Caco-2 (cell line): Measurements from ENCODE around the gene NECTIN1. TPM values are rescaled to one million over a fixed set of nuclear protein-coding genes. Genes with fewer than 3 reads are reported as not detected.

ENCODE experiments used
- BruUV-seq: library from RNA; stranded (reverse); fragments of 400-500 nt; replicated peaks from 2 replicates; lab custom pipeline; 2021; lab: Mats Ljungman, UMichigan
- CTCF ChIA-PET: fragments of 300-600 bp; sonication (Branson Sonifier 250); formaldehyde crosslinking; loops from one replicate; lab custom pipeline; 2022; ENCODE audit warnings: antibody characterized with exemption; lab: Charles Lee
- POLR2A ChIA-PET: fragments of 300-600 bp; sonication (Branson Sonifier 250); formaldehyde crosslinking; loops from one replicate; lab custom pipeline; 2022; ENCODE audit warnings: antibody characterized with exemption; lab: Charles Lee
- DNase-seq, 2 experiments: peaks; one replicate each; pipeline versions ENCODE4 v3.0.0 to v3.0.0-alpha.2; 2020 to 2022
- H3K27me3 ChIP-seq: replicated peaks from 2 replicates; pipeline ENCODE4 v1.6.0; 2011; ENCODE audit warnings: low read length; ENCODE audit not compliant: control insufficient read depth, insufficient read depth
- H3K36me3 ChIP-seq: 2 replicates; pipeline ENCODE4 v1.5.1; 2011; ENCODE audit warnings: low read length; ENCODE audit not compliant: control insufficient read depth, insufficient read depth
- H3K4me1 ChIP-seq: fragments of 250-450 bp; sonication (Bioruptor Pico); 2 replicates; pipeline ENCODE4 v1.5.1; 2020; ENCODE audit warnings: mild to moderate bottlenecking
- H3K4me3 ChIP-seq: 2 replicates; pipeline ENCODE4 v1.5.1; 2011; ENCODE audit warnings: low read depth, mild to moderate bottlenecking, control low read depth, low read length
- H3K9me3 ChIP-seq: fragments of 250-450 bp; sonication (Bioruptor Pico); 2 replicates; pipeline ENCODE4 v1.5.1; 2020; ENCODE audit warnings: mild to moderate bottlenecking, moderate library complexity
- H3K27ac Mint-ChIP-seq: one replicate; pipeline ENCODE4 v1.8.0; 2022; ENCODE audit warnings: mixed read lengths; ENCODE audit not compliant: unreplicated experiment
- H3K27me3 Mint-ChIP-seq: one replicate; pipeline ENCODE4 v1.8.0; 2022; ENCODE audit warnings: mixed read lengths; ENCODE audit not compliant: insufficient read depth, unreplicated experiment
- H3K36me3 Mint-ChIP-seq: one replicate; pipeline ENCODE4 v1.8.0; 2022; ENCODE audit warnings: mild to moderate bottlenecking, mixed read lengths; ENCODE audit not compliant: insufficient read depth, unreplicated experiment
- H3K4me1 Mint-ChIP-seq: one replicate; pipeline ENCODE4 v1.8.0; 2022; ENCODE audit warnings: low read depth, mixed read lengths; ENCODE audit not compliant: unreplicated experiment
- H3K4me3 Mint-ChIP-seq: one replicate; pipeline ENCODE4 v1.8.0; 2022; ENCODE audit warnings: mild to moderate bottlenecking, moderate library complexity, mixed read lengths; ENCODE audit not compliant: unreplicated experiment
- H3K9me3 Mint-ChIP-seq: one replicate; pipeline ENCODE4 v1.8.0; 2022; ENCODE audit warnings: mixed read lengths; ENCODE audit not compliant: unreplicated experiment
- CTCF ChIP-seq, 2 experiments: fragments of 200-600 bp in 1 of 2; IDR thresholded peaks; 1 replicate in 1 of 2; 2 replicates in 1 of 2; pipeline versions ENCODE4 v1.5.1 to v1.8.0; 2011 to 2022; ENCODE audit warnings: antibody characterized with exemption in 1 of 2, control low read depth in 1 of 2, inconsistent platforms in 1 of 2, low read depth in 1 of 2, low read length in 1 of 2, mild to moderate bottlenecking in 1 of 2, moderate library complexity in 1 of 2; ENCODE audit not compliant: insufficient read depth in 1 of 2, severe bottlenecking in 1 of 2, unreplicated experiment in 1 of 2
- intact Hi-C: fragments of 100-400 bp; cut with micrococcal nuclease; formaldehyde crosslinking; loops from one replicate; pipeline ENCODE4 v1.10.0; 2022; ENCODE audit not compliant: unreplicated experiment
- total RNA-seq: library from RNA; stranded (reverse); gene quantifications from 2 replicates; pipeline ENCODE4 v1.2.3, GENCODE V29; 2022

NECTIN1 gene
- total RNA-seq, 1 experiment from 2014 or later = 60.1 TPM

- no peaks in the 10 kb centered on the region; the same call in 1 of the 2 replicates for H3K4me1 ChIP-seq
- Mint-ChIP-seq H3K4me1 (no peaks in the 10 kb centered on the region), H3K27ac (no peak overlapping the region), H3K36me3 (no peaks in the 10 kb centered on the region), H3K9me3 (no peaks in the 10 kb centered on the region), H3K4me3 (no peak overlapping the region), H3K27me3 (peaks cover 6% of the 10 kb centered on the region)
- intact Hi-C loops = no loop called here
- H3K9me3 ChIP-seq = no peaks in the 10 kb centered on the region
- POLR2A ChIA-PET = no interaction called here
- no peak for DNase-seq
- no TSS peak for BruUV-seq
- CTCF ChIA-PET = interaction anchor here (0.5 to 1.9 kb wide), 6 partner anchors 17 to 295 kb away, joined by 3 to 8 read pairs (median 4); partner anchors contain the start of gene NECTIN1
- no peaks in the 10 kb centered on the region for H3K36me3 ChIP-seq
- H3K27me3 ChIP-seq = no peaks in the 10 kb centered on the region
- no peak overlapping the region for H3K4me3 ChIP-seq
- no peak for TF ChIP-seq CTCF (IDR thresholded peaks at IDR 0.05; ENCODE audit: insufficient read depth in 1 of 2, low read depth in 1 of 2, low read length in 1 of 2, severe bottlenecking in 1 of 2, unreplicated experiment in 1 of 2)
These were observed 103.6 kb downstream of the NECTIN1 start for GRCh38 chr11:119625206-119625978.

- CTCF ChIA-PET = interaction anchor here (0.5 to 1.9 kb wide), 6 partner anchors 17 to 115 kb away, joined by 3 to 8 read pairs (median 4); partner anchors contain the start of gene NECTIN1
- intact Hi-C loops = no loop called here
- no TSS peak for BruUV-seq
- no peaks in the 10 kb centered on the region for H3K9me3 Mint-ChIP-seq
- POLR2A ChIA-PET = interaction anchor here (0.6 kb wide), 1 partner anchor 17 kb away, joined by 3 read pairs; no protein-coding TSS in a partner anchor
- no peak for TF ChIP-seq CTCF (IDR thresholded peaks at IDR 0.05; ENCODE audit: insufficient read depth in 1 of 2, low read depth in 1 of 2, low read length in 1 of 2, severe bottlenecking in 1 of 2, unreplicated experiment in 1 of 2)
- no peak overlapping the region for H3K27ac Mint-ChIP-seq
- no peaks in the 10 kb centered on the region for H3K4me1 Mint-ChIP-seq
- Histone ChIP-seq H3K27me3 (no peaks in the 10 kb centered on the region), H3K4me1 (no peaks in the 10 kb centered on the region; the same call in 1 of the 2 replicates), H3K4me3 (no peak overlapping the region), H3K9me3 (no peaks in the 10 kb centered on the region), H3K36me3 (no peaks in the 10 kb centered on the region)
- DNase-seq = no peak
- no peaks in the 10 kb centered on the region for H3K36me3 Mint-ChIP-seq
- peaks cover 6% of the 10 kb centered on the region for H3K27me3 Mint-ChIP-seq
- H3K4me3 Mint-ChIP-seq = no peak overlapping the region
These were observed 104.4 kb downstream of the NECTIN1 start for GRCh38 chr11:119624629-119625028.

GRCh38 chr11:119624102-119624615 lies 104.8 kb downstream of the NECTIN1 start:
- TF ChIP-seq CTCF (IDR thresholded peaks at IDR 0.05; ENCODE audit: insufficient read depth in 1 of 2, low read depth in 1 of 2, low read length in 1 of 2, severe bottlenecking in 1 of 2, unreplicated experiment in 1 of 2) = peak; percentile 69 to 82
- H3K4me3 ChIP-seq = no peak overlapping the region
- Mint-ChIP-seq H3K4me3 (no peak overlapping the region), H3K4me1 (no peaks in the 10 kb centered on the region), H3K27me3 (peaks cover 6% of the 10 kb centered on the region), H3K36me3 (no peaks in the 10 kb centered on the region), H3K9me3 (no peaks in the 10 kb centered on the region), H3K27ac (no peak overlapping the region)
- H3K9me3 ChIP-seq = no peaks in the 10 kb centered on the region
- no peaks in the 10 kb centered on the region for H3K36me3 ChIP-seq
- BruUV-seq = no TSS peak
- intact Hi-C loops = no loop called here
- no peaks in the 10 kb centered on the region for H3K27me3 ChIP-seq
- CTCF ChIA-PET = interaction anchor here (0.5 to 1.5 kb wide), 3 partner anchors 17 to 116 kb away, joined by 3 to 4 read pairs (median 4); partner anchors contain the start of gene NECTIN1
- no peak for DNase-seq
- POLR2A ChIA-PET = interaction anchor here (0.6 kb wide), 1 partner anchor 17 kb away, joined by 3 read pairs; no protein-coding TSS in a partner anchor
- no peaks in the 10 kb centered on the region; the same call in 1 of the 2 replicates for H3K4me1 ChIP-seq
